ENCODE measurements around the gene CFAP74.

The CFAP74 gene

DNA sequence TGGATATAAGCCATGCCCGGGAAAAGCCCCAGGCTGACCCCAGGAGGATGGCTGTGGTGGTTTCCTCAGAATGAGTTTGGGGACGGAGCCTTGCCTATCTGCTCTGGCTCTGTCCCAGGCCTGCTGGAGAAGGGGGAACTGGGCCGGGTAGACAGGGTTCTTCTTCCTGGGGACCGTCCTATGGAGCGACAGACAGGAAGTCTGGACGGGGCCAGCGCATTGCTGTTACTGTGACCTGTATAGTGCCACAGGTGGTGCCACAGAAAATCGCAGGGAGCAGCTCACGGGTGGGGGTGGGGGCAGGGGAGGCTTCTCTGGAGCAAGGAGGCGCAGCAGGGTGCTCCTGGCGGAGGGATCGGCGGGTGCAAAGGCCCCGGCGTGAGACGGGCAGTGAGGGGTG lies 36.4 kb downstream of the CFAP74 start:
- no peak for DNase-seq

DNA sequence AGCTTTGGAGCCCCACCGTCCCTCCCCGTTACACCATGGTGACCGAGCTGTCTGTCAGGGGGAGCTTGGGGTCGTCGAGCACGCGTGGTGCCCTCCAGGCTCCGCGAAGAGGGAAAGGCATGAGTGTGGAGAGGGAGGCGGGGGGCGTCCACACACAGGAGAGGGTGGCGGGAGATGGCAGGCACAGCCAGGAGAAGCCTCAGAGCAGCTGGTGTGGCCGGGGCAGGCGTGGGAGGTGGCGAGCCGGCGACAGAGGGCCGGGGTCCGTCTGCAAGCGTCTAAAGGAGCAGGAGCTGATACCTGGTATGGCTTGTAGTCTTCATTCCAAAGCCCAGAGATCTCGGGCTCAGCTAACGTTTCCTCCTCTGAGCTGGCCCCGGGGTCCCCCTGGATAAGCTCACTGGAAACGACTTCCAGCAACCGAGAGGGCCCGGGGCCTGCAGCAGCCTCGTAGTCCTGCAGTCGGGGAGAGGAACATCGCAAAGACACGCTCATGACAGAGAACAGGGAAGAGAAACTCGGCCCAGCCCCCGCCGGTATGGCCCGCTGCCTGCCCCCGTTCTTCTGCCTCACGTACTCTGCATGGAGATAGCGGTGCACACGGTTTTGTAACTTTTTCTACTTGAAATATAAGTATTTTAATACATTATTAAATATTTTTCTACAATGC lies 37.4 kb downstream of the CFAP74 start:
- no peak for DNase-seq

DNA sequence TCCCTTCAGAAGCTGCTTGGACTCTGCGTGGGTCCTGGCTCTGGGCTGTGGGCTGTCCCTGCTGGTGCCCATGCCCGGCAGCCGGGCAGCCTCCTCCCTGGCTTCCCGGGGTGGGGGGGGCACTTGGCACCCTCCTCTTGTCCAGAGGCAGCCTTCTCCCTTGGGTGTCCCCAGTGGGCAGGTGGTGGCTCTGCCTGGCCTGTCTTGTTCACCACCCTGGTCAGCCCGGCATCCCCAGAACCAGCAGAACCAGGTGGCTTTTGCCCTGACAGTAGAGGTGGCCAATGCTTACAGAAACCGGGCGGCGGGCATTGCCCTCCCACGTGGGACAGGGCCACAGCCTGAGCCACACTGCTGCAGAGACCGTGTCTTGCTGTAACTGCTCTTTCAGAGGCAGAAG lies 38.0 kb downstream of the CFAP74 start:
- DNase-seq: no peak

DNA sequence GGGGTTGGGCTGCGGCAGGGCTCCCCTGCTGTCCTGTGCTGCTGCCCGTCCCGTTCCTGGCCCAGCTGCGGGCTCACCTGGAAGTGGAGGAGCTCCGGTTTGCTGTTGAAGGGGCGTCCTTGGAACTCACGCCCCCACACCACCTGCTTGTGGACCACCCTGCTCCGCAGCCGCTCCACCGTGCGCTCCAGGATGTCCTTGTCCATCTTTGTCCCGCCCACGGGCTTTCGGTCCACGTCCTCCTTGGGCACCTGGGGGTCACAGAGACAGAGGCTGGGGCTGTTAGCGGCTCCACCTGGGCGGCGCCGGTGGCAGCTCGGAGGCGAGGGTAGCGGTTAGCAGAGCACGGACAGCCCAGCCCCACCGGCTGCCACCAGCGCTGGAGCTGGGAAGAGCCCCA lies 38.8 kb downstream of the CFAP74 start:
- DNase-seq: no peak

DNA sequence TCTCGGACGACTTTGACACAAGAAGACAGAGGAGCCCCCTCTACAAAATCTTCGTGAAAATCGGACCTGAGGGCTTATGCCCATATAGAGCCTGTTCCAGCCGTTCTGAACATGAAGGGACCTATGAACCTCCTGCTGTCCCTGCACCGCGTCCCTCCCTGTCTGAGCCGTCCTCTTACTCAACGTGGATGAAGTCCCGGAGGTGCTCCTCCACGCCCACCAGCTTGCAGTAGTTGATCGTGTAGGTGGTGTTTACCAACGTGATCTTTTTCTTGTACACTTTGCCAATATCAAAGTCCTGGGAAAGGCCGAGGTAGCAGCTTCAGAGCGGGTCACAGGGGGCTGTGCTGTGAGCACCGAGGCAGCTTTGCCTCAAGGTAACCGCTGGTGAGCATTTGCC lies 40.0 kb downstream of the CFAP74 start:
- no peak for DNase-seq

DNA sequence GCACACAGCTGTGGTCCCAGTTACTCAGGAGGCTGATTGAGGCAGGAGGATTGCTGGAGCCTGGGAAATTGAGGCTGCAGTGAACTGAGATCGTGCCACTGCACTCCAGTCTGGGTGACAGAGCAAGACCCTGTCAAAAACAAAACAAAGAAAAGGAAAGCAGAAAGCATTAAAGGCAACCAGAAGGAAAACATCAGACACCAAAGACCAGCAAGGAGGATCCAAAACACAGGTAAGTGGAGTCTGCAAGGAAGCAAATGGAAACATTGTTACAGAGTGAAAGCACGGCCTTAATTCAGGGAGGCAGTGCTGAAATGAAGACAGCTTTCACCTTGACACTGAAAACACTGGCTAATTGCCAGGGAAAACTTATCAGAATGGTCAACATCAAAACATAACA lies 40.8 kb downstream of the CFAP74 start:
- DNase-seq: no peak

DNA sequence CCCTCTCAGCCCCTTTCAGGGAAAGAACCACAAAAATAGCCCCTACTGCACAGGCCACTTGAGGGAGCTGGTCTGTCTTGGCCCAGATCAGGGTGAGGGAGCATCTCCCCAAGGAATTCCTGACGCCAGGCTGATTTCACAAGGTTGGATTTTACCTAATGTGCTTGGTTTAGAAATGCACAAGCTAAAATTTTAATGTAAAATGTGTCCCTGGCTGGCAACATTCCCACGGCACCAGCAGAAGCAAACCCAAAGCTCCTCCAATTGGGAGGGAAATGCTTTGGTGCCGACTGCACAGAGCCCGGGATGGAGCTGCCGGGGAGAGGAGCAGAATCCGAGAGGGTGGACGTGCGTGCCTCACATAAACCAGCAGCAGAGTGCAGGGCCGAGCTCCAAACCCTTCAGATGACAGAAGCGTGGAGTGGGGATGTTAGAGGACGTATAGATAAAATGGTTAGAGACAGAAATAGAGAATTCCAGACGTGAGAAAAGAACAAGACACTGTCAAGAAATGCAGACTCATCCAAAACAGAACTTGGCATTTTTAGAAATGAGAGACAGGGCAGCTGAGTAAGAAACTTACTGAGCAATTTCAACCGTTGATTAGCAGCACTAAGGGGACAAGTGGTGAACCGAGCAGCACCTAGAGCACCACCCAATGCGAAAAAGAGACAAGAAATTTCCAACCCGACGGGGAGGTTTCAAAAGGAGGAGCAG lies 42.9 kb downstream of the CFAP74 start:
- no peak for DNase-seq

DNA sequence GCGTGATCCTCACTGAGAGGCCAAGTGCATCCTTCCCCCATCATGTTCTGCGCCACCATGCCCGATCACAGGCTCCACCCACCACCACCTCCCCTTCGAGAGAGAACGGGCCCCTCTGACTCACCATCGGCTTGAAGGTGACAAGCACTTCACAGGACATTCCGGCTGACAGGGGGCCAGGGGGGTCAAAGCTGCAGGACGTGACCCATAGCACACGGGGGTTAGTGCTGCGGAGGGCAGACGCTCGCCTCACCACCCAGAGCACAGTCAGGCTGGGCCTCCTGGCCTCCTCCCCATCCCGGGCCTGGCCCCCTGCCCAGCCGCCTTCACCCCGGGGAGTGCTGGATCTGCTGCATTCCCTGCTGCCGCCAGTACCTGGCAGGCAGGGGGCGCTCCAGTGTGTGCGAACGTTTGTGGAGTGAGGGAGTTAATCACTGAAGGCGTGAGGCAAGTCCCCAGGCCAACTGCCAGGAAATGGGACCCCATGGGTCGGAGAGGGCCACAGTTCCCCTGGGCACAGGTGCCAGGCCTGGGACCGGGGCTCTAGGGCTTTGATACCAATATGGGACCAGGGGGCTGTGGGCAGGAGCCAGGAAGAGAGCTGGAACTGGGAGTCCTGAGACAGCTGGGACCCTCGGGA lies 43.6 kb downstream of the CFAP74 start:
- DNase-seq: peak; percentile 85 to 88

DNA sequence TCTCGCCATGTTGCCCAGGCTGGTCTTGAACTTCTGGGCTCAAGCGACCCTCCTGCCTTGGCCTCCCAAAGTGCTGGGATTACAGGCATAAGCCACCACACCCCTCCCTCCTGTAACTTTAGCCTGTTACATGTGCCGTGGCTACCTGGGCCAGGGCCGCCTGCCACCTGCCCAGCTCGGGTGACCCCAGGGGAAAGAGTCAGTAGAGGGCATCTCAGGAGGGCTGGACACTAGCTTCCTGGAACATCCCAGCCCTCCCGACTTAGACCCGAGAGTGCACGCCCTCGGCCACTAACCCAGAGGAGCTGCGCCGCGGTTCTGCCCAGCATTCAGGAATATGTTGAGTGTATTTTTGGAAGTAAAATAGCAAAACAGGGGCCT lies 44.1 kb downstream of the CFAP74 start:
- DNase-seq: no peak

DNA sequence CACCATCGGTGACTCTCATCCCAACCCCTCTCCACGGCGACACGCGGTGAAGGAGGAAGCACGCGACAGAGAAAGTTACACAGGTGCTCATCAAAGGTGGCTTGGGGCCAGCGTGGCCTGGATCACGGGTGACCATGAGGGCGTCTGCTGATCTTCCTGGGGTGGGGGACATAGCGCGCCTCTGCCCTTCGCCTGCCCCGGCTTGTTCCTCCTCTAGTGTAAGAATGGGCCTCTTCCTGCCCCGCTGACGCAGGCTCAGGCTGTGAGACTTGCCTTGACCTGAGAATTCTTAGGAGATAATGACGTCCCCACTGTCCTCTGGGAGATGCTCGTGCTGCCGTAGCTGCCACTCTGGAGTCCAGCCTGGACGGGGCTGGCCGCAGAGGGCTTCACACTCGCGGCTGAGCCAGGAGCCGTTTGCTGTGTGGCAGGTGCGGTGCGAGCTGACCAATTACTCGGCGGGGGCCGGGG lies 45.5 kb downstream of the CFAP74 start:
- no peak for DNase-seq

DNA sequence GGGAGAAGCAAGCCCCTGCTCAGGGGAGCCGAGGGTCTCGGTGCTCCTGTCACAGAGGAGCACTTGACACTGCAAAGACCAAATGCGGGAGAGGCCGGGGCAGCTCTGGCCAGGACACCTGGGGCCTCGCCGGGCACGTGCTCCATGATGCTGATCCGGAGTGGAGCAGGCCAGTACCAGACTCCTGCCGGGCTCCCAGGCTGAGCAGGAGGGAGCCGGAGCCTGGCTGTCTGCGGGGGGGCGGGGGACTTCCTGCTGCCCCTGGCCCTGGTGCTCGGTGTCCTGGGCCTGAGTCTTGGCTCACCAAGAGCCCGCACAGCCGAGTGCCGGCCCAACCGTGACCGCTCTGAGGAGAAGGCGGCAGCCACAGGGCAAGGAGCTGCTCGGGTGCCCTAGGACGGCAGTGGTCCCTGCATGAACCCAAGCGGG lies 46.0 kb downstream of the CFAP74 start:
- no peak for DNase-seq

DNA sequence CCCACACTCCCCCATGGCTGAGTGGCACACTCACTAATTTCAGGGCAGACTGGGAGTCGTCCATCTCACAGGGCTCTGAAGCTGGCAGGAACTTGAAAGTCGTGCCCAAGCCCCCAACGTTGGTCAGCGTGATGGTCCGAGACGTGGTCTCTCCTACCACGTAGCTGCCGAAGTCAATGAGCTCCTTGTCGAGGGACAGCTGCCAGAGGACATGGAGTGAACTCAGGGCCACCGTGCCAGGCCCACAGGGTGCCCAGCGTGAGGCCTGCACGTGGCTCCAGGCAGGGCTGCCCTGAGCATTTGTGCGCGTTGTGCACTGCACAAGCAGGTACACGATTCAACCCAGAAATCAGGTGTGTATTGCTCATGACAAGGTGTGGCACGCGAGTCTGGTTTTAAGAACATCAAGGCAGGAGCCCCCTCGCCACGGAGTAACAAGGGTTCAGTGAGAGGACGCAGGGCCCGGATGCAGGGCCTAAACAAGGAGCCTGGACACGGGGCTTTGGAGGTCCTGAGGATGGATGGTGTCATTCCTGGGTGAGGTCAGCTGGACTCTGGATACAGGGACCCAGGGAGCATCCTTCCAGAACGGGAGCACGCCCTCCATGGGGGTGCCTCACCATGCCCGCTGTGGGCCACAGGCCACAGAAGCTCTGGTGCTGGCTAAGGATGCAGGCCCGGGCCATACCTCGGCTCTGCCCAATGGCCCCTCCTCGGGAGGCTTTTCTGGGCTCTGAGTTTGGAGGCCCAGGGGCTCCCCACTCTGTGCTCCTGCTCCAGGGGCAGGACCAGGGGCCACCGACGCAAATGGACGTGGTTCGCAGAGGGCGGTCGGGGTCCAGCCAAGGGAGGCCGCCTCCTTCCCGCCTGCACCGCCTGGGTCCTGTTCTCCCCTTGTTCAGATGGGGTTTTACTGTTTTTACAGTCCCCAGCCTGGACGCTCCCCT lies 46.7 kb downstream of the CFAP74 start:
- no peak for DNase-seq

DNA sequence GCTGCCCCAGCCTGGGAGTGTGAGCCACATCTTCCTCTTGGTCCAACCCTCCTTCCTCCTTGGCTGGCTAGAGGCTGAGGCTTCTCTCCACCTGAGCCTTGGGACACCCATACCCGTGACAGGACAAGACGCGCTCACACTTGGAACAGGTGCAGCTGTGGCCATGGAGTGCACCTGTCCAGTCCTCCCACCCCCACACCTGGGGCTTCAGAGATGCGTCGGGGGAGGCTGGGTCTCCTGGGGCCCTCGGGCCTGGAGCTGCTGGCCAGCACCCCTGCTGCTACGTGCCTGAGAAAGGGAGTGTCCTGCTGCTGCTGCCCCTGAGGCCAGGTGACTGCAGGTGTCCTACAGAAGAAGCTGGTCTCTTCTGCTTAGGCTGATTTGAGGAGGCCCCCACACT lies 47.5 kb downstream of the CFAP74 start:
- DNase-seq: no peak

DNA sequence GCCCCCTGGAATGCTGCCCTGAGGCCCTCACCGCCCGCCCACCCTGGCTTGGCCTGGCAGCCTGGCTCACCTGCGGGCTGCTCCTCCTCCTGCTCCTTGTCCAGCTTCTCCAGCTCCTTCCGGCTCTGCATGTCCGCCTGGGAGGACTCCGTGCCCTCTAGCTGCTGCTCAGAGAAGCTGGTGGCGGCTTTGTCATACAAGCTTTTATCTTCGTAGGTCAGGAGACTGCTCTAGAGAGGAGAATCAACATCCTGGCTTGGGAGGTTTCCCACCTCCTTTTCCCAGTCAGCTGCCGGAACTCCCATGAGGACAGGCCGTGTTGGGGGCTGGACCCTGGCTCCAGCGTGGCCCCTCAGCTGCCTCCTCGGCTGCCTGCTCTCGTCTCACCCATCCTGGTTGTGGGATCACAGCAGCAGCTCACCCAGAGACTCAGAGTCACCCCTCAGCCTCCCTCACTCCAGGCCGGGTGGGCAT lies 47.9 kb downstream of the CFAP74 start:
- no peak for DNase-seq

DNA sequence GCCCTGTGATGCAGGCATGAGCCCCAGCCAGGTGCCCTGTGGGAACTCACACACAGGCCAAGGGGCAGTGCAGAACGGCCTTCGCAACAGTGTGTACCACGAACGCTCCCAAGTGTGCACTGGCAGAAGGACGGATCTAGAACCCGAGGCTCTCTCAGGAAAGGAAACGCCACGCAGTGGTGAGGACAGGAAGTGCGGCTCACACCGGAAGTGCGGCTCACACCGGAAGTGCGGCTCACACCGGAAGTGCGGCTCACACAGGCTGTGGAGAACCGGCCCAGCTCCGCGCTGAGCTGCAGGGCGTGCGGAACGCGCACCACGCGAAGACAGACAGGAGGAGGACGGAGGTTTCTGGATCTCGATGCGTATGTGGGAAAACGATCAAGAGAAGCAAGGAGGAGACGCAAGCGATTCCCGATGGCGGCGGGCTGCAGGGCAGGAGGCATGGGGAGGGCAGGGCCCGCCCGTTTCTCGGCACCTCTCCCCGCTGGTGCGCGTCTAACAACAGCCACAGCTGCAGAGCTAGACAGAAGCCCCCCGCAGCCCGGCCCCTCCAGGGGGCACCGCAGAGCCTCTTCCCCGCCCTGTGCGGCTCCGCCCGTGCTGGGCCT lies 48.6 kb downstream of the CFAP74 start:
- DNase-seq: peak; percentile 38 to 54

DNA sequence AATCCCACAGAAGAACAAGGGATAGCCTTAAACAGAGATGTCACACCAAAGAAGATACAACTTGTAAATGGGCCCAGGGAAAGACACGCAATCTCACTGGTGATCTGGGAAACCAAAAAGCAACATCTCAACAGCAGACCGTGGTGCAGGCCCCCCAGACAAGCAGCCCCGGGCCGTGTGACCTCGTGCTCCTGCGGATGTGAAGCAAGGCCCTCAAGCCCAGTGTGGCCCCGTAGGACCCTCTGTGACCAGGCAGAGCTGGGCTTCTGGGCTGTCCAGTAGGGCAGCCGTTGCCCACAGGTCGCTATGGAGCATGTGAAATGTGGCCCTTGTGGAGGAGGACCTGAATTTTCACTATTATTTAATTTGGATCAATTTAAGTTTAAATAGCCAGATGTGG lies 49.6 kb downstream of the CFAP74 start:
- no peak for DNase-seq

DNA sequence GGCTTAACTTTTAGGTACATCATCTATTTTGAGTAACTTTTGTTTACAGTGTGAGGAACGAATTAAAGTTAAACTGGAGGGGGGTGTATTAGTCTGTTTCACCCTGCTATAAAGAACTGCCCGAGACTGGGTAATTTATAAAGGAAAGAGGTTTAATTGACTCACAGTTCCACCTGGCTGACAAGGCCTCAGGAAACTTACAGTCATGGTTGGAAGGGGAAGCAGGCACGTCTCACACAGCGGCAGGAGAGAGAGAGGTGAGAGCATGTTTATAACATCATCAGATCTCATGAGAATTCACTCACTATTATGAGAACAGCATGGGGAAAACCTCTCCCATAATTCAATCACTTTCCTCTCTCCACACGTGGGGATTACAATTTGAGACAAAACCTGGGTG lies 52.6 kb downstream of the CFAP74 start:
- no peak for DNase-seq

DNA sequence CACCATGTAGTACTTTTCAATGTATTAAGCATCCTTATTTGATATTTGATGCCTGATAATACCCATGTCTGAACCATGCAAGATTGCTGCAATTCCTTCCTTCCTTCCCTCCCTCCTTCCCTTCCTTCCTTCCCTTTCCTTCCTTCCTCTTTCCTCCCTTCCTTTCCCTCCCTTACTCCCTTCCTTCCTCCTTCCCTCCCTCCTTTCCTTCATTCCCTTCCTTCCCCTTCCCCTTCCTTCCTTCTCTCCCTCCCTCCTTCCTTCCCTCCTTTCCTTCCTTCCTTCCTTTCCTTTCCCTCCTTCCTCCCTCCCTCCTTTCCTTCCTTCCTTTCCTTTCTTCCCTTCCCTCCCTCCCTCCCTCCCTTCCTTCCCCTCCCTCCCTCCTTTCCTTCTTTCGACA lies 54.8 kb downstream of the CFAP74 start:
- no peak for DNase-seq

DNA sequence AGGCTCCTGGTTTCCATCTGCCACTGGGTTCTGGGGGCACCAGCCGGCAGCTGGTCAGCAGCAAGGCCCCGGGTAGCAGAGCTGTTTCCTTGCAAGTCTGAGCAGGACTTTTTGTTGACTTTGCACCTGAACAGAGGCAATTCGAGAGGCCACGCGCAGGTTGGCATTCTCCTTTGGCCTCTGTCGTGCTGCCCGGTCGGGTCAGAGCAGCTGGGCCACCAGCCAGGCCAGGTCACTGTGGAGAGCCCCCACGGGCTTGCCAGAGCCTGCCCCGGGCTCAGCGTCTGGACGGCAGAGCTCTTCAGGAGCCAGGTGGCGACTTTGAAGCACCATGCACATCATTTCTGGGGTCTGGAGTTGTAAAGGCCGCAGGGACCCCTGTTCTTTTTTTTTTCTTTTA lies 56.1 kb downstream of the CFAP74 start:
- DNase-seq: no peak

DNA sequence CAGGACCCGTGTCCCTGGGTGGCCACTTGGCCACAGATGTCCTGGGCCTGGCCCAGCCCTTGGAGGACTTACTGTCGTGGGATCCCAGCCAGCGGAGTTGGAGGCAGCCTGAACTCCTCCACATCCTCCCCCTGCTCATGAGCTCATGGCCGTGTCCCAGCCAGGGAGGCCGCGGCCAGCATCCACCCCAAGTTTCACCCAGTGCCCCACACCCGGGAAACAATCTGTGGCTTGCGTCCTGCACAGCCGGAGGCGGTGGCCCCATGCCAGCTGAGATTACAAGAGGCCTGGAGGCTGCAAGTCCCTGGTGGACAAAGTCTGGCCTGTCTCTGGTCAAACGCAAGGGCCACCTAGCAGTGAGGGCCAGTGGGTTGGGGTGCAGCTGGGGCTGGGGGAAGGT lies 57.0 kb downstream of the CFAP74 start:
- DNase-seq: no peak

DNA sequence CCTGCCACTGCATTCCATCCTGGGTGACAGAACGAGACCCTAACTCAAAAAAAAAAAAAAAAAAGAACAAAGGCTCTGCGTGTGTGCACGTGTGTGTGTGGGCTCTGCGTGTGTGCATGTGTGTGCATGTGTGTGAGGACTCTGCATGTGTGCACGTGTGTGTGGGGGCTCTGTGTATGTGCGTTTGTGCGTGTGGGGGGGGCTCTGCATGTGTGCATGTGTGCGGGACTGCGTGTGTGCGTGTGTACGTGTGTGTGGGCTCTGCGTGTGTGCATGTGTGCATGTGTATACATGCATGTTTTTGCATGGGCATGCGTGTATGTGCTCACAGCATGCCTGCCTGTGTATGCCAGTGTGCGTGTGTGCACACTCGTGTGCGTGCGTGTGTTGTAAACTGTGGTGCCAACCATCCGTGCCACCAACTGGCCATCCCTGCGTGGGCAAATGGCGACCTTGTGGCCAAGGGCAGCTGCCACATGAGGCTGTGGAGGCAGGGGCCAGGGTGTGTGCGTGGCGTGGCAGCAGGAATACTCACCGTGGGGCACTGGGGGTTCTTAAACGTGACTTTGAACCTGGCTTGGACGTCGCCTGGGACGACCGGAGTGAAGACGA lies 57.7 kb downstream of the CFAP74 start:
- no peak for DNase-seq
